ENCODE results near the gene MMD2. TPM values are rescaled to one million over a fixed set of nuclear protein-coding genes. Genes with fewer than 3 reads are reported as not detected.

Gene MMD2
- total and polyA plus RNA-seq, 2 donors (not counting 3 experiments of a cell fraction or from before 2014, with no cell fraction given) = not detected

DNA sequence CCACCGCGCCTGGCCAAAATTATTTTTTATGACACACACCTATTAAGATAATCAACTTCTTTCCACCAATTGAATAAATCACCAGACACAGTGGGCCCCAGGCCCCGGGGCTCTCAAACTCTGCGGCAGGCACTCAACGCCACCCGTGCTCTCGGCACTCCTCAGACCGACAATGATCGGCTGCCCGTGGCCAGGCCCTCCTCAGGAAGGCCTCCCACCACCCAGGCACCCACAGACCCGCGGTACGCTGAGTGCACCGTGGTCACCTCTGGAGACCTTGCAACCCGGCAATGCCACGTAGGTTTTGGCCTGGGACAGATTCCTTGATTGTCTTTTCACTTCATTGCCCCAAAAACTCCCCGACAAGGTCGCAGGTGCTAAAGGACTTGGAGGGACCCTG, 82.4 kb downstream of the MMD2 start:
- FAIRE-seq = no peak
- Histone ChIP-seq H4K20me1 (replicated peaks; ENCODE audit: control insufficient read depth, extremely low read depth, insufficient read depth, low read length) (no peaks in the 10 kb centered on the region), H3K9me1 (replicated peaks; ENCODE audit: control insufficient read depth, extremely low read depth, insufficient read depth, low read length) (no peaks in the 10 kb centered on the region), H3K4me3 (replicated peaks in 1 of 3; ENCODE audit: insufficient read depth in 1 of 3, low read depth in 1 of 3, low read length in 3 of 3) (no peak overlapping the region), H3K79me2 (ENCODE audit: control insufficient read depth, insufficient read depth, low read length) (no peaks in the 10 kb centered on the region), H3K9me3 (replicated peaks; ENCODE audit: control insufficient read depth, insufficient read depth, low read length) (no peaks in the 10 kb centered on the region), H3K27me3 (ENCODE audit: control insufficient read depth in 2 of 2, insufficient read depth in 2 of 2, low read length in 2 of 2) (no peaks in the 10 kb centered on the region), H3K36me3 (ENCODE audit: control insufficient read depth in 2 of 2, extremely low read depth in 1 of 2, insufficient read depth in 2 of 2, low read length in 2 of 2) (no peaks in the 10 kb centered on the region), H3K4me2 (ENCODE audit: insufficient read depth, low read length) (no peak overlapping the region), H3K4me1 (ENCODE audit: control insufficient read depth, extremely low read depth, insufficient read depth, low read length) (no peaks in the 10 kb centered on the region), H3K9ac (replicated peaks; ENCODE audit: extremely low read depth, insufficient read depth, low read length) (no peak overlapping the region), H3K27ac (ENCODE audit: insufficient read depth, low read depth, low read length) (no peak overlapping the region), H2AFZ (ENCODE audit: low read depth, low read length) (no peak overlapping the region)
- intact Hi-C loops (cut with micrococcal nuclease) = no loop called here
- POLR2A ChIA-PET = no interaction called here
- TF ChIP-seq, protein P1, sequence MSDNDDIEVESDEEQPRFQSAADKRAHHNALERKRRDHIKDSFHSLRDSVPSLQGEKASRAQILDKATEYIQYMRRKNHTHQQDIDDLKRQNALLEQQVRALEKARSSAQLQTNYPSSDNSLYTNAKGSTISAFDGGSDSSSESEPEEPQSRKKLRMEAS (IDR thresholded peaks at IDR 0.05; ENCODE audit: insufficient read depth, insufficient read length) = no peak
- TF ChIP-seq MYC (IDR thresholded peaks at IDR 0.05; ENCODE audit: low read depth, low read length) = no peak
- no peak for TF ChIP-seq FOS (IDR thresholded peaks at IDR 0.05; ENCODE audit: borderline replicate concordance, insufficient read depth, low read length)
- TF ChIP-seq EZH2 (IDR thresholded peaks at IDR 0.05; ENCODE audit: borderline replicate concordance, low read depth, low read length, severe bottlenecking) = no peak
- no peak for DNase-seq (ENCODE audit: low read depth, low spot score)
- dilution Hi-C loops (cut with MboI; ENCODE audit: extremely low pct_ligation_motif_present, low sequenced_read_pairs) = no loop called here
- BruUV-seq (replicated peaks) = no TSS peak
- CTCF ChIA-PET = no interaction called here

- no peak overlapping the region for H3K9ac ChIP-seq (replicated peaks; ENCODE audit: extremely low read depth, insufficient read depth, low read length)
- dilution Hi-C loops (cut with MboI; ENCODE audit: extremely low pct_ligation_motif_present, low sequenced_read_pairs) = no loop called here
- ChIA-PET POLR2A (no interaction called here), CTCF (no interaction called here)
- TF ChIP-seq CTCF (IDR thresholded peaks at IDR 0.05; ENCODE audit: extremely low read depth in 1 of 2, insufficient read depth in 1 of 2, low read depth in 1 of 2, low read length in 2 of 2) (no peak), EZH2 (IDR thresholded peaks at IDR 0.05; ENCODE audit: borderline replicate concordance, low read depth, low read length, severe bottlenecking) (no peak), GATA2 (IDR thresholded peaks at IDR 0.05; ENCODE audit: insufficient read depth, insufficient read length, low read depth, low read length) (no peak), POLR2A (IDR thresholded peaks at IDR 0.05; ENCODE audit: low read depth, low read length) (no peak), JUN (IDR thresholded peaks at IDR 0.05; ENCODE audit: borderline replicate concordance, insufficient read depth, insufficient read length, low read depth) (no peak), FOS (IDR thresholded peaks at IDR 0.05; ENCODE audit: borderline replicate concordance, insufficient read depth, low read length) (no peak), MYC (IDR thresholded peaks at IDR 0.05; ENCODE audit: low read depth, low read length) (no peak), POLR2AphosphoS5 (IDR thresholded peaks at IDR 0.05; ENCODE audit: insufficient read depth, low read depth, low read length) (no peak)
- TF ChIP-seq, protein P1 (IDR thresholded peaks at IDR 0.05; ENCODE audit: insufficient read depth, insufficient read length) = no peak
- H3K27ac ChIP-seq (ENCODE audit: insufficient read depth, low read depth, low read length) = no peak overlapping the region
- H4K20me1 ChIP-seq (replicated peaks; ENCODE audit: control insufficient read depth, extremely low read depth, insufficient read depth, low read length) = no peaks in the 10 kb centered on the region
- no peak overlapping the region for H3K4me2 ChIP-seq (ENCODE audit: insufficient read depth, low read length)
- H3K36me3 ChIP-seq (ENCODE audit: control insufficient read depth in 2 of 2, extremely low read depth in 1 of 2, insufficient read depth in 2 of 2, low read length in 2 of 2) = no peaks in the 10 kb centered on the region
- no TSS peak for BruUV-seq (replicated peaks)
- H3K9me1 ChIP-seq (replicated peaks; ENCODE audit: control insufficient read depth, extremely low read depth, insufficient read depth, low read length) = no peaks in the 10 kb centered on the region
- no peak for FAIRE-seq
- DNase-seq (ENCODE audit: low read depth, low spot score) = no peak
- intact Hi-C loops (cut with micrococcal nuclease) = no loop called here
- H3K79me2 ChIP-seq (ENCODE audit: control insufficient read depth, insufficient read depth, low read length) = no peaks in the 10 kb centered on the region
- no peaks in the 10 kb centered on the region for H3K27me3 ChIP-seq (ENCODE audit: control insufficient read depth in 2 of 2, insufficient read depth in 2 of 2, low read length in 2 of 2)
- no peak overlapping the region for H3K4me3 ChIP-seq (replicated peaks in 1 of 3; ENCODE audit: insufficient read depth in 1 of 3, low read depth in 1 of 3, low read length in 3 of 3)
- no peaks in the 10 kb centered on the region for H3K4me1 ChIP-seq (ENCODE audit: control insufficient read depth, extremely low read depth, insufficient read depth, low read length)
- no peak overlapping the region for H2AFZ ChIP-seq (ENCODE audit: low read depth, low read length)
- H3K9me3 ChIP-seq (replicated peaks; ENCODE audit: control insufficient read depth, insufficient read depth, low read length) = no peaks in the 10 kb centered on the region
These were observed 83.6 kb downstream of the MMD2 start for GRCh38 chr7:4875391-4875790.
